RCC 7860 (cell line): ENCODE measurements around the gene TAF3.

Source experiments
- DNase-seq: peaks from one replicate; pipeline ENCODE4 v3.0.0-alpha.2; 2015; ENCODE audit warnings: low spot score
- FAIRE-seq: peaks from 2 replicates; lab custom pipeline; 2012; peaks lifted over from hg19 to GRCh38; lab: Jason Lieb, UNC

Gene TAF3

DNA sequence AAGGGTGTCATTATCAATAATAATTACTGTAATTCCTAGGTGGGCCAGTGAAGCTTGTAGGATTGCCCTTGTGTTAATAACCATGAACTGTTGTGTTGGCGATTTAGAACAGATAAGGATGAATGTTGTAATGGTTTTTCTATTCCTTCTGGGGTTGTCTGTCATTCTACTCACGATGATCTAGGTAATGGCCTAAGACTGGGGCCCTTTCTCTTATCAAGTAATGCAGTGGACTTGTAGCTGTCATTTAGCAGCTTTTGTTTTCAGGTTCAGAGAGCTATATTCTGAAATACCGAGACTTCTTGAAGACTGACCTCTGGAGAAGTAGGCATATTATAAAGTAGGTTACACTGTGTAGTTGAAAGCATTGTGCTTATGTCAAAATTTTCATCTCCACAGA, 110.2 kb downstream of the TAF3 start:
- FAIRE-seq (no peak), DNase-seq (no peak)

DNA sequence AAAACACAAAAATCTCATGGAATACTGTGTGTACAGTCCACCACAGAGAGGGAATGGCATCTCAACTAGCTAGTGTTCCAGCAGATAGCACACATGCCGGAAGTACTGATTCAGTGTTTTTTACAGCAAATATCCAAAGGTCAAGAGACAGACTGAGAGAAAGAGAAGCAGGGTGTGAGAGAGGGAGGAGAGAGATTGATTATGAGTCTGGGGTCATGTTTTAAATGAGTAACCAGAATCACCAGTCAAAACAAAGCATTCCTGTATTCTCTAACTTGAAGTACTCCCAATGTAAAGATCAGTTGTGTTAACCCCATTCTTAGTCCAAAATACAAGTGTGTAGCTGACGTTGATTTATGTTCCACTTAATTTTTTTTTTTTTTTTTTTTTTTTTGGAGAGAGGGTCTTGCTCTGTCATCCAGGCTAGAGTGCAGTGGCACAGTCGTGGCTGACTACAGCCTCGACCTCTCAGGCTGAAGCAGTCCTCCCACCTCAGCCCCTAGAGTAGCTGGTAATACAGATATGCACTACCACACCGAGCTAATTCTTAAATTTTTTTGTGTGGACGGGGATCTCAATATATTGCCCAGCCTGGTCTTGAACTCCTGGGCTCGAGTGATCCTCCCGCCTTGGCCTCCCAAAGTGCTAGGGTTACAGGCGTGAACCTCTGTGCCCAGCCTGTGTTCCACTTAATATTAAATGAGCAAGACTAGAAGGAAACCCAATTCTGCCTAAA, 114.2 kb downstream of the TAF3 start:
- DNase-seq (no peak), FAIRE-seq (no peak)

DNA sequence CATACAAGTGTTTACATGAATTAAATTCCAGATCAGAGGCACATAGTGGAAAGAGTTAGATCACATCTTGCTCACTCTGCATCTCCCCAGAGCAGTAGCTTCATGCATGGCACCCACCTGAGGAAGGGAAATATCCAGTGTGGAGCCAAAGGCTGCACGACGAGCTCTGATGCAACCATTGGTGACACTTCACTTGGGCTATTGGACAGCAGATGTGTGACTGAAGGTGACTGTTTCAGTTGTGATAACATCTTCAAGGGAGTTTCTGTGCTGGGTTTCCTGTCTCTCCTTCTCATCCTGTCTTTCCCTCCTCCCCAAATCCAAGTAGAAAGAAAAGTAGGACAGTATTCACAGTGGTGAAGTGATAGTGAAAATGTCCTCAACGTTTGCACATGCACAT, 115.0 kb downstream of the TAF3 start:
- FAIRE-seq (no peak), DNase-seq (no peak)

- DNase-seq (no peak), FAIRE-seq (no peak)
These were observed 115.5 kb downstream of the TAF3 start for GRCh38 chr10:7933757-7934156.

DNA sequence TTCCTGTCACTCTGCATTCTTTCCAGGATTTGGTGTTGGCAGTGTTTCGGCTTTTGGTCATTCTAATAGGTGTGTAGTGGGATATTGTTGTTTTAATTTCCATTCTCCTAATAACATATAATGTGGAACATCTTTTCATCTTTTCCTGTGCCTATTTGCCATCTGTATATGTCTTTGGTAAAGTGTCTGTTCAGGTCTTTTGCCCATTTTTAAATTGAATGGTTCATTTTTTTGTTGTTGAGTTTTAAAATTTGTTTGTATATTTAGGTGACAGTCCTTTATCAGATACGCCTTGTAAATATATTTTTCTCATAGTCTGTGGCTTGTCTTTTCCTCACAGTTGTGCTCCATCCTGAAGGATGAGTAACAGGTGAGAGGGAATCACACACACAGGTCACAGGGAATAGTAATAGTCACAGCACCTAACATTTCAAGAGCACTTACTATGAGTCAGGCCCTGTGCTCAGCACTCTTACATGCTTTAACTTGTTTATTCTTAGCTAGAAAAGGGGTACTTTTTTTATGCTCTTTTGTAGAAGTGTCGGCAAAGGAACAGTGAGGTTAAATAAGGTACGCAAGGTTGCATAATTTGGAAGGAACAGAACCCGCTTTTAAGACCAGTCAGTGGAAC, 119.1 kb downstream of the TAF3 start:
- no peak for FAIRE-seq
- DNase-seq, result no peak

DNA sequence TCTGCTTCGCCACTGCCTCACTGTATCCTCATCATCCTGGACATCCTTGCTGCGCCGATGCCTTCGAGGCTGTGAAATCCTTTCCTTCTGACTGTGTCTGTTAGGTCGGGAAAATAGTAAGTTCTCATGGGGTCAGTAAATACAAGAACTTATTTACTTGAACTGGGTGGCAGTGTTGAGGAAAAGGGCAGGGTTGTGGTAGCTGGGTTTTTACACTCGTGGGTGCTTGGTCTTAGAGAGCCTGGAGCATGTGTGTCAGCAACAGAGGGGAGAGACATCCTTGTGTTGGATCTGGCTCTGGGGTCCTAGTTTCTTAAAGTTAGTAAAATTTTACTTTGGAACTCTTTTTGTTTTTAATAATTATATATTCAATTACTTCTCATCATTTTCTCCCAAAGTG, 123.3 kb downstream of the TAF3 start:
- no peak for DNase-seq
- FAIRE-seq, result no peak

DNA sequence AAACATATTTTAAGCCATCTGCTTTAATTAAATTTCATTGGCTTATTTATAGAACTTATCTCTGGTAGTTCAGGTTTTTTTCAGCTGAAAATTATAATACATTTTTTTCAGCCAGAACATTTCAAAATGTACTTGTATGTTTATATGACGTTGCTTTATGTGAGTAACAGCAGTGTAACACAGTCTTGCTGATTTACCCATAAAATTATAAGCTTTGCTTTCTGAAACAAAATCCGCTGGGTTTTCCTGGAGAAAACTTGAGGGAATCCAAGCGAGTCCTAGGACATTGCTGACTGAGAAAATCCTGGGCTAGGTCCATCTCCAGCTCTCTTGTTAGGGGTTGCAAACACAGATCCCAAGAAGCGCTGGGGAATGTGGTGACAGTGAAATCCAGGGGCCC, 124.0 kb downstream of the TAF3 start:
- DNase-seq (no peak), FAIRE-seq (no peak)

DNA sequence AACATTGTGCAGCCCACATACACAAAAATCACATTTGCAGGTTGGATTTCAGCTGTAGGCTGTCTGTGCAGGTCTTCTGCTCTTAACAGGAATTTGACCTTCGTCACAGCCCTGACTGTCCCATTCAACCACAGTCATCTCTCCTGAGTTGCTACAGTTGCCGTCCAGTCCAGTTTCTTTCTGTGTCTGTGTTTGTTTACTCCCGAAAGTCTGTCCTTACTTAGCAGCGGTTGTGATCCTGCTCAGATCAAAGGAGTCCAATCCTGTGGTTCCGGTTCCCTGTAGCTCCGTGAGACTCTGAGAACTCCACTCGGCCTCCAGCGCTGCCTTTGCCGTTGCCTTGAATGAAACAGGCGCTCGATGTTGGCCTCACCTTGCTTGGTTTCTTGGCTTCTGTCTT, 124.6 kb downstream of the TAF3 start:
- DNase-seq (no peak), FAIRE-seq (no peak)

- FAIRE-seq, result no peak
- no peak for DNase-seq
These were observed 125.8 kb downstream of the TAF3 start for GRCh38 chr10:7944215-7944480.

DNA sequence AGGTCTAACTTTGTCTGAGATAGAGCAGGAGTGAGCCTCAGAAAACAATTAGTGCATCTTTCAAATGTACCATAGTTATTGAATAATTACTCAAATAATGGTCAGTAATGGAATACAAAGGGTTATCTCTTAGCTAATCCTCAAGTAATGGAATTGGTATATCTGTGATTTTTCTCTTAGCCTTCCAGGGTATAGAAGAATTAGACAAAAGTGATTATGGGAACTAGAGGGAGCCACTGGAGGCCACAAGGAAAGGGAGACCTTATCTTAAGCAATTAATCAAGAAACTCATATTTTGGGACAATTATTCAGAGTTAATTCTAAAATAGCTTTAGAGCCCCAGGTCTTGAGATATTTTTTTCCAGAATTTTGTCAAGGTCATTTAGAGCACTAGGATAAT, 126.2 kb downstream of the TAF3 start:
- FAIRE-seq (no peak), DNase-seq (no peak)

DNA sequence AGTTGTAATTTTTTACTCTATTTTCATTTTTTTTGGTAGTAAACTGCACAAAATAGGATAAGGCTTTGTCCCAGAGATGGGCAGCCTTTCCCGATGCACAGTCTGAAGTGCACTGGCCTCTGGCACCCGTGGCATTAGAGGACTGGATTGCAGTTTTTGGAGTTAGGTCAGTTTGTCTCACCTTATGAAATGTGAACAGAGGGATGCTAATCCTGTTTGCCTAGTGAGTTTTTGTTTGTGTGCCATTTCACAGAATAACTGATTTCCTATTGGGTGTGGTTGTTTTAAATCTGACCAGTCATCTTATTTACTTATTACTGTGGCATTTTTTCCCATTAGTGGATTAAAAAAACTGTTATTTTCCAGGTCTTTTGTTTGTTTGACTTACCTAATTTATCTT, 126.7 kb downstream of the TAF3 start:
- FAIRE-seq, result no peak
- DNase-seq, result no peak

- no peak for FAIRE-seq
- DNase-seq, result no peak
These were observed 127.3 kb downstream of the TAF3 start for GRCh38 chr10:7945469-7946187.

GRCh38 chr10:7948371-7949000, 130.2 kb downstream of the TAF3 start:
- DNase-seq, result no peak
- FAIRE-seq, result no peak

GRCh38 chr10:7950981-7951847, 132.9 kb downstream of the TAF3 start:
- no peak for FAIRE-seq
- DNase-seq, result no peak

- FAIRE-seq (no peak), DNase-seq (no peak)
These were observed 134.0 kb downstream of the TAF3 start for GRCh38 chr10:7952266-7952665.

DNA sequence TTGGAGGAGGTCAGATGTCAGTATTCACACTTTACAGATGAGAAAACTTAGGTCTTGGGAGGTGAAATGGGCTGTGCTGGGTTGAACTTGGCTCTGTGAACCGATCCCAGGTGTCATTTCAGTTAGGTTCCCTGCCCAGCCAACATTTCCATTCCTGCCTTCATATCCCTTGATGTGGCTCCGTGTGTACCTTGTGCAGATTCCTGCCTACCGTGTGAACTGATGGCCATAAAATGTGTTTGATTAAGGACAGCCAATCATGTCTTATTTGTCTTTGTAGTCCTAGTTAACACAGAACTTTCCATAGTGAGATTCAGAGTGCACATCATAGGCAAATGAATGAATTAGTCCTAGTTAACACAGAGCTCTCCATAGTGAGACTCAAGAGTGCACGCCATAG, 135.1 kb downstream of the TAF3 start:
- no peak for FAIRE-seq
- no peak for DNase-seq

DNA sequence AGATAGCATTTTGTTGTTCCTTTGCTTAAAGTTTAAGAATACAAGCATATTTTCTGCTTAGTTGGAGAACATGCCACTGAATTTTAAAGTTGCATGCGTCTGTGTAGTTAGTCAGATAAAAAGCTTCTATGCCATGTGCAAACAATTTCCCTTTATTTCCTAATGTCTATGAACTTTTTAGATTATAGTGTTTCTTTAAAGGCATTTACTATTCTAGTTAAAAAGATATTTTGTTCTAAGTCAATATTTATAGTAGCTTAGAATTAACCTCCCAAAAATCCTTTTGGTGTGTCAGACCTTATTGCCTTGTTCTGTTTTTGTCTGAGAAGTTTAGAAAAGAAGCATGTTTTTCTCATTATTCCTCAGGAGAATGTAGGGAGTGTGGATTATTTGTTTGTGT, 137.1 kb downstream of the TAF3 start:
- DNase-seq (no peak), FAIRE-seq (no peak)

DNA sequence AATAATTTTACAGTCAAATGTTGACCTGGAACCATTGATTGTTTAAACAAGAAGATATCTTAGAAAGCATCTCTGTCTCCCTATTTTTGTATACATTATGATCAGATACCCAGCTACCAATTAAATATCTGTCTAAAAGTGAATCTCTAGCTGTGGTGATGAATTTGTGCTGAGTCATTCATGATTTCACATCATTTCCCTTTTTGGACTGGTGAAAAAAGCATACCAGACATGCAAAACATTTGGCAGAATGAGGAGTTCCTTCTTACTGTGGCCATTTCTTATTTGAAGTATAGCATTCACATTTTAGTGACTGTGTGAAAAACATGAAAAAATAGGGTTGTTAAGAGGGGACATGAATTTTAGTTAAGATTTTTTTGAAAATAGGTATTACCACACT, 138.2 kb downstream of the TAF3 start:
- FAIRE-seq (peak; percentile 80), DNase-seq (peak; percentile 26)

GRCh38 chr10:7957591-7957990, 139.3 kb downstream of the TAF3 start:
- FAIRE-seq, result no peak
- DNase-seq, result no peak

DNA sequence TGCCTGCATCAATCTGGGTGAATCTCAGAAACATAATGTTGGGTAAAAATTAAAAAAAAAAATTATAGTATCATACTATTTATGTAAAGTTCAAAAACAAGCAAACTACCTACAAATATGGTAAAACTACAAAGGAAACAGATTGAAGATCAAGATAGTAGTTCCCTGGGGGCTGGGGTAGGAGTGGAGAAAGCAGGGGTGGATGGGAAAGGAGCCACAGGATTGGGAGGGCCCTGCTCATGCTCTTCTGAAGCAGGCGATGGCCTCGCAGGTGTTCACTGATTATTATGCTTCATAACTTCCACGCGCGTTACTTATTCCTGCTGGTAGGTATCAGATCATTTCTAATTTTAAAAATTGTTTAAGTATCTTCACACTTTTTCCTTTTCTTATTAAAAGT, 140.1 kb downstream of the TAF3 start:
- no peak for FAIRE-seq
- DNase-seq, result no peak

- FAIRE-seq (no peak), DNase-seq (no peak)
These were observed 141.8 kb downstream of the TAF3 start for GRCh38 chr10:7960108-7960507.
